NCI-H2196 treated with DMSO at 0.1 percent for 48 hours (cell line): ENCODE data around the gene FYN.

Experiments used
- DNase-seq: peaks from one replicate; lab custom pipeline; 2025; ENCODE audit not compliant: unreplicated experiment; lab: John Stamatoyannopoulos, UW

Gene FYN

DNA sequence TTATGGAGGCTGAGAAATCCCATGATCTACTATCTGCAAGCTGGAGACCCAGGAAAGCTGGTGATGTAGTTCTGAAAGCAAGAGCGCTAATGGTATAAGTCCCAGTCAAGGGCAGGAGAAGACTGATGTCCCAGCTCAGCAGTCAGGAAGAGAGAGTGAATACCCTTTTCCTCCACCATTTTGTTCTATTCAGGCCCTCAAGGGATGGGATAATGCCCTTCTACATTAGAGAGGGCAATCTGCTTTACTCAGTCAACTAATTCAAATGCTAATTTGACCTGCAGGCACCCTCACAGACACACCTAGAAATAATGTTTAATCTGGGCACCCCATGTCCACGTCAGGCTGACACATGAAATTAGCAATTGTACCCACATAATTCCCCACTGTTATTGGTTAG, 10.8 kb upstream of the FYN start:
- DNase-seq = no peak

DNA sequence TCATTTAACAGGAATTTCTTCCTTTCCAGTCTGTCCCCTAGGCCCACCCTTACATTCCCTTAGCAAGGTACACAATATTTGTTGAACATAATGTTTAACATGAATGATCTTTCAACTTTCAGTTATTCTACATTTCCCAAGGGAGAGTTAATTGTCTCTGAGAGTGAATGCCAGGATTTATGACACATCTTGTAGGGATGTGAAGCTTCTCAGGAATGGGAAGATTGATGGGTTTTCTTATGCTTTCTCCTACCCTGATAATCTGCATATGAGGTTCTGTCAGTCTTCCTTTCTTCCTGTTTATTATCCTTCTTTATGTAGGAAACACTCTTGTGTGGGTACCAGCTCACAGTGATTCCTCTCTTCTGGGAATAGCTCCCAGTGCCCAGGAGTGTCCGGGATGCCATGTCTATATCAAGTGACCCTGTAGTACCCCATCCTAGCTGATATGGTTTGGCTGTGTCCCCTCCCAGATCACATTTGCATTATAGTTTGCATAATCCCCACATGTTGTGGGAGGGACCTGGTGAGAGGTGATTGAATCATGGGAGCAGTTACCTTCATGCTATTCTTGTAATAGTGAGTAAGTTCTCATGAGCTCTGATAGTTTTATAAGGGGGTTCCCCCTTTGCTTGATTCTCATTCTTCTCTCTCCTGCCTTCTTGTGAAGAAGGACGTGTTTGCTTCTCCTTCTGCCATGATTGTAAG, 7.1 kb upstream of the FYN start:
- no peak for DNase-seq

DNA sequence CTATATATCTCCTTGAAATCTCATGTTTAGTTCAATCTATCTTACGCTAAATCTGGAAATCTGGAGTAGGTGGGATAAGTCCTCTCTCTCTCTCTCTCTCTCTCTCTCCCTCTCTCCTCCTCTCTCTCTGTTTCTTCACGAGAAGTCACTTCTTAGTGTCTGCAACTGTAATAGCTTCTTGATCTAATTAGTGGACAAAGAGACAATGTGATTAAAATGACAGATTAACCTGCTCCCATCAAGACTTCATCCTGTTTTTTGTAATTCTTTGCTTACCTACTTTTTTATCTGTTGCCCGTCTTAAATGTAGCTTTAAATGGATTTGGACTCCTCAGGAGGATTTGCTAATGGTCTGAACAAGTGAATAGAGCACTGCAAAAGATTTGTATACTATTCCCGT, 2.5 kb upstream of the FYN start:
- DNase-seq = no peak

DNA sequence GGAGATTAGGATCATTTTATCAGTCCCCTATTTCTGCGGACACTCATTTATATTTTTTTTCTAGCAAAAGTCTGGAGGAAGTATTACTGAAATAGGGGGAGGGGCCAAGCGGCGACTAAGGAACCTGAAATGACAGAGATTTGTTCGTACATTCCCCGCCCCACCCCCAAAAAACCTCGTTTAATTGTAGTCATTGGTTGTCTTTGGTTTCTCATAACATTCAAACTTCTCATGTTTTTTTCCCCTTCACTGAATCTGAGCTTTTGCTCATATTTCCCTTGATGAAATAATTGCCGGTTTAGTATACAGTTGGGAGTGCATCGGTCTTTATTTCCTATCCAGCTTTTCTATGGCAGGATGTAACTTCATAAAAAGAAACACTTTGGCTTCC, 768 bp upstream of the FYN start:
- DNase-seq = no peak

DNA sequence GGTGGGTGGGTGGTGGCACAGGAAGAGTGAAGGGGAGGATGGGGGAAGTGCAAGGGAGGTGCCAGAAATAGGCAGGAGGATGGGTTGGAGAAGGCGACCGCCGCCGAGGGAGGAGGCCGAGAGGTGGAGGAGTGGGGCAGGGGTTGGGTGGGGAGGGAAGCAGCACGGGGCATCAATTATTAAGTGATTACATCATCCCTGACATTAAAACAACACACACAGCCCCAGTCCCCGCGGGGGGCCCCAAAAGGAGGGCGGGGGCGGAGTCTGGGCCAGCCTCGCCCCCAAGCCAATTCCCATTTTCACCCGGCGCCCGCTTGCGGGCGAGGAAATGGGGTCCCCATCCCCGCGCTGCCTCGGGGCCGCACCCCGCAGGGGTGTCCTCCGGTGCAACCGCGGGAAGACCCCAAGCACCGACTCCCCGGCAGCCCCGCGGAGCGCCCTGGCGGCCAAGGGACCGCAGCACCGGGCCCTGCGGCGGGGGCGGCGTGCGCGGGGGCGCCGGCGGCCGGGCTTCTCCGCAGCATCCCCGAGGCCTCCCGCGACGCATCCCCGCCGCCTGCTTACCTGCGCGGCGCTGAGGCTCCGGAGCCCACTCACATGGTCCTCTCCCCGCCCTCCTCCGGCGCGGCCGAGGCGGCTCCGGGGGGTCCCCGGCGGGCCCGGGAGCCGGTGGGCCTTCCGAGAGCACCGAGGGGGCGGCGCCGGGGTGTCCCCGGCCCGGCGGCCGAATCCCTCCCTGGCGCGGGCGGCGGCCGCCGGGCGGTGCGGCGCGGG, 663 bp downstream of the FYN start:
- DNase-seq = no peak

- DNase-seq = no peak
Observed at GRCh38 chr6:111871725-111872400, 1.4 kb downstream of the FYN start.

DNA sequence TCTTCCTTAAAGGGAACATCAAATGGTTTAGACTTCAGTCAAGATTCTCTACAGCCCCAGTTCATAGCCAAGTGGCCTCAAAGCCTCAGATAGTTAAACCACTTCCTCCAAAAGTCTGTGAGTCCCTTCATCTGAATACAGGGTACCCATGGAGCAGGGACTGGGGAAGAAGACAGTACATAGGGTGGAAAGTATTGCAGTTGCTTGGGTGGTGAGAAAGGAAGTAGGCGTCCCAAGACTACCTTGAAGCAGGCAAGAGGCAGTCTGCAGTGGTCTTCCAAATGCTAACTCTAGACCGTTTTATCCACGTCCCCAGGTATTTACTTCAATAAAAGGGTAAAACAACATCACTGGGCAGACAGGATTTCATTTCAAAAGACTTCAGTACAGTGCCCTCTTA, 2.0 kb downstream of the FYN start:
- no peak for DNase-seq

- DNase-seq = no peak
Observed at GRCh38 chr6:111870742-111871064, 2.5 kb downstream of the FYN start.

DNA sequence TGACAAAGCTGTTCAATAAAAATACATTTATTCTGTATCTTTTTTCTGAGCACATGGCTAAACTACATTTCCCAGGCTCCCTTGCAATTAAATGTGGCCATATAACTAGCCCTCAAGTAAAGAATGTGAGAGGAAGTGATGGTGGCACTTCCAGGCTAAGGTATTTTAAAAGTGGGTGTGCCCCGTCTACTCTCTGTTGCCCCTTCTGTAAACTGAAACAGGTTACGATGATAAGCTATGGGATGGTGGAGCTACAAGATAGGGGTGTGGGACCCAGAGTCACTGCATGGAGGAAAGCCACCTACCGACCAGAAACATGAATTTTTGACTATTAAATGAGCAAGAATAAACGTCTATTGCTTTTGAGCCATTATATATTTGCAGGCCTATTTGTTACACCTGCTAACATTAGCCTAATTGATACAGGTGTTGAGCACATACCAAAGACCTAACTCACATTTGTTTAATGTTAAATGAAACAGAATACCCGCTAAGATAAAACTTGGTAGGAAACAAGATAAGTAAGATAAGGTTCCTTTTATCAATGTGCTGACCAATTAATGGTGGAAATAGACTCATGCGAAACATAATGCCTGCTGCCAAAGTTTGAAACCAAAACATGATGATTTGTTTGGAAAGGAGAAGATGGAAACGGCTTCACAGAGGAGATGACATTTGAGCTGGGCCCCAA, 3.1 kb downstream of the FYN start:
- DNase-seq = no peak

DNA sequence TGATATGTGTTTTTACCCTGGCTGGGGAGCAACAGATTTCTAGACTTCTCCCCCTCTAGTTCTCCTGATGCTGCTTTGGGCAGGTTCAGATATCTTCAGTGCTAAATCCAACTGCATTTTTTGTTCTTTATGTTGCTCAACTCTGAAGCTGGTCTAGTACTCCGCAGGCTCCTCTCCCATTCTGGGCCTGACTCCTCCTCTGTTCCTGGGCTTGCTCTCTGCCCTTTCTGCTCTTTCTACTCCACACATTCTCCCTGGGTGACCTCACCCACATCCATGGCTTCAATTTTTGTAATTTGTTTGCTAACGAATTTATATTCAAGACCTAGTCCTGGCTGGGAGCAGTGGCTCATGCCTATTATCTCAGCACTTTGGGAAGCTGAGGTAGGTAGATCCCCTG, 6.4 kb downstream of the FYN start:
- DNase-seq = no peak

GRCh38 chr6:111865909-111866546, 7.2 kb downstream of the FYN start:
- no peak for DNase-seq

DNA sequence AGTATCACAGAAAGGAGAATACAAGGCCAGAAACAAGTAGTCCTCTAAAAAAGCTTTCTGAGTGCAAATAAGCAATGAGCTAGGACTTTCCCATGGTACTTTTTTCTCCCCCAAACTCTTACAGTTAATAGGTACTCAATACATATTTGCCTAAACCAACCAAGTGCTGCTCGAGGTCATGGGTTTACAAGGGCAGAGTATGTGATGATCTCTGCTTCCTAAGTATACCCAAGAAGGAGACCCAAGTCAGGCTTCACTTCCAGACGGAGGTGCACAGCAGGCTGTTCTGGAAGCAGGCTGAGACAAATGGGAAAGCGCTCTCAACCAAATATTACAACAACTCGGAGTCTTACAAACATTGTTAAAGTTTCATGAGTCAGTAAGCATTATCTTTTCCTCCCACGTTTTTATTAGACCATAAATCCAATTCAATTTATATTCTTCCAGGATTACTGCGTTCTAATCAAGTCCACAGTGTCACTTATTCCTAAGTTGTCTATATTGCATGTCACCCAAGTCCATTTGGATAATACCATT, 8.1 kb downstream of the FYN start:
- no peak for DNase-seq

GRCh38 chr6:111864138-111865048, 8.9 kb downstream of the FYN start:
- DNase-seq = no peak

- DNase-seq = no peak
Observed at GRCh38 chr6:111862741-111863140, 10.5 kb downstream of the FYN start.

DNA sequence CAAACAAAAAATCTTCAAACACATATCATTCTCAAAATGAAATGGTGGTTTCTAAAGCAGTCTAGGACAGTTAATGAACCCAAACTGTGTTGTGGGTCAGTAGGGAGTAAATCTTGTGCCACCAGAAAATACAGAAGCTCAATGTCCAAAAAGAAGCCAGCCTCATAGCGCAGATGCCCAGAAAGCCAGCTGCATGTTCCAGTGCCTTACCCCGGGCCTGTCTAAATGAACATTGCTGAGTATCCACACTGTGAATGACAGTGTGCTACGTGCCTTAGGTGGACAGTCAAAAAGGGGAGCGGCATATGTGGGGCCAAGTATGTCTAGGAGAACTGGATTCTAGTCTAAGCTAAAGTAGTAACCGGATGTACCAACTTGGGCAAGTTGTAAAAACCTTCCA, 10.9 kb downstream of the FYN start:
- no peak for DNase-seq

DNA sequence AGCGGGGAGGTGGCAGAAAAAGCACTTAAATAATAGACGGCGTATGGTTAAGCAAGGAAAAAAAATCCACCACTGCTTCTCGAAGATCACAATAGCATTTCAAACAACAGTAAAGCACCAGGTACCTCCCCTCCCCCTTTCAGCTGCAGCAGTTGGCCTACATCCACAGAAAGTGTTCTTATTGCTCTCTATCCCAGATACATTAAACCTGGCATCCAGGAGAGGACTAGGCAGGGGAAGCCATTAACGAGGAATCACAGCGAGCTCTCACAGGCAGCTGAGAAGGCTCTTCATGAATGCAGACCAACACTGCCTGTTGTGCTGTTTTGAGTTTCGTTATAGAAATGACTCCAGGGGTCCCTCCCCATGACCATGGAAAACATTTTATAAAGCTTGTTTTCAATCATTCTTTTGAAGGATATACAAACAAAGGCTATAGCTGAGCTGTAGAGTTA, 11.8 kb downstream of the FYN start:
- DNase-seq = peak; percentile 59

- no peak for DNase-seq
Observed at GRCh38 chr6:111858347-111858746, 14.9 kb downstream of the FYN start.

DNA sequence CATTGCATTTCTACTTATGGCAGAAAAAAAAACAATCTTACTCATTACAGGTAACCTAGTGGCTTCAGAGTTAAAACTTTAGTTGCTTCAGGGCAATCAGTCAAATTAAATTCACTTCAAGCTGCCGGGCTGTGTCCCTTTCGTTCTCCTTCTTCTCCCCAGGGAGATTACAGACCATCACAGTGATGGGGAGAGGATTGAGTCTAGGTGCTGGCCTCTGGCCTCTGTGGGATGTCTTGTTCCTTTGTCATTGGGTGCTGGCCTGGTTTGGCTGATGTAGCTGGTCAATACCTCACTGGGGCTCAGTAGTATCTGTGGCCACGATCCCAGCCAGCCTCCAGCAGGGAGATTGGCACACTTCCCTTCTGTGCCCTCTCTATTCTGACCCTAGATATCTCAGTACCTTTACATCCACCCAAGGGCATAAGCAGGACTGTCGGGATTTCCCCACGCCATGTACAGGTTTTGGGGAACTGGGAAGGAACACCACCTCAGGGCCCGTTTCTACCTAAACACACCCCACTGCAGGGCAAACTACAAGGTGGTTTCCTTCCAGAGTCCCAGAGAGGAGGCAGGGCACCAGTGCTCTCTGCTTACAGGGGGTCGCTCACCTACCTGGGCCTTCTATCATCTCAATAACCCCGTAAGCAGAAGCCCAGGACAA, 15.4 kb downstream of the FYN start:
- DNase-seq = no peak

GRCh38 chr6:111855753-111856152, 17.5 kb downstream of the FYN start:
- DNase-seq = no peak
